ENCODE data around the gene MS4A2.
"Not testable (repeated sequence)": the region's sequence is repeated elsewhere in the genome, so short reads cannot be mapped to it uniquely, and the experiment has no call there.

Gene MS4A2
- 0 reads per million in 3 experiments for total RNA-seq

- no peak for DNase-seq
These were observed at the start of gene MS4A2 for GRCh38 chr11:60088364-60088763. Gene MS4A2, plus strand, starts transcription at chr11:60088664. Its CDS starts 102 bp downstream, at chr11:60088766.

- DNase-seq, result no peak
These were observed 48.4 kb upstream of the MS4A2 start, which contains the start of gene OOSP2 for GRCh38 chr11:60040109-60040508. Gene OOSP2, plus strand, starts transcription at chr11:60040409. Its CDS starts 51 bp downstream, at chr11:60040460.

- DNase-seq, result not testable (repeated sequence)
These were observed 38.0 kb upstream of the MS4A2 start for GRCh38 chr11:60050422-60050821.

- not testable (repeated sequence) for DNase-seq
These were observed 37.6 kb upstream of the MS4A2 start for GRCh38 chr11:60050839-60051238.

- no peak for DNase-seq
These were observed 32.0 kb upstream of the MS4A2 start, which contains the start of gene MS4A3 for GRCh38 chr11:60056349-60056969. Gene MS4A3, plus strand, starts transcription at chr11:60056665. Its CDS starts 4,496 bp downstream, at chr11:60061161.

- DNase-seq, result no peak
These were observed 29.4 kb upstream of the MS4A2 start for GRCh38 chr11:60059052-60059451.

- no peak for DNase-seq
These were observed 28.8 kb upstream of the MS4A2 start for GRCh38 chr11:60059521-60060240.

- DNase-seq, result no peak
These were observed 24.4 kb upstream of the MS4A2 start for GRCh38 chr11:60064111-60064510.

GRCh38 chr11:60065801-60066200, 22.7 kb upstream of the MS4A2 start:
- no peak for DNase-seq

GRCh38 chr11:60069450-60069849, 19.0 kb upstream of the MS4A2 start:
- no peak for DNase-seq

GRCh38 chr11:60071644-60072043, 16.8 kb upstream of the MS4A2 start:
- DNase-seq, result not testable (repeated sequence)

- DNase-seq, result no peak
These were observed 11.1 kb upstream of the MS4A2 start for GRCh38 chr11:60077216-60077817.

GRCh38 chr11:60077981-60078380, 10.5 kb upstream of the MS4A2 start:
- DNase-seq, result no peak

- DNase-seq, result no peak
These were observed 9.7 kb upstream of the MS4A2 start for GRCh38 chr11:60078745-60079144.

- DNase-seq, result no peak
These were observed 7.9 kb upstream of the MS4A2 start for GRCh38 chr11:60080535-60080934.

GRCh38 chr11:60084631-60085273, 3.7 kb upstream of the MS4A2 start:
- DNase-seq, result no peak

GRCh38 chr11:60085909-60086308, 2.6 kb upstream of the MS4A2 start:
- DNase-seq, result no peak

- no peak for DNase-seq
These were observed 1.2 kb upstream of the MS4A2 start for GRCh38 chr11:60087239-60087638.

GRCh38 chr11:60095477-60096120, 7.1 kb downstream of the MS4A2 start:
- no peak for DNase-seq

- DNase-seq, result no peak
These were observed 8.7 kb downstream of the MS4A2 start for GRCh38 chr11:60097189-60097588.

- DNase-seq, result no peak
These were observed 10.0 kb downstream of the MS4A2 start for GRCh38 chr11:60098508-60098907.

GRCh38 chr11:60100516-60100915, 12.1 kb downstream of the MS4A2 start:
- DNase-seq, result no peak

GRCh38 chr11:60101368-60101767, 12.9 kb downstream of the MS4A2 start:
- DNase-seq, result not testable (repeated sequence)
